Measurements from ENCODE around the gene SLC38A9. TPM values are rescaled to one million over a fixed set of nuclear protein-coding genes. Genes with fewer than 3 reads are reported as not detected.

Gene SLC38A9
- total RNA-seq, 1 donor from 2014 or later, result 7.0 TPM

- intact Hi-C loops (cut with micrococcal nuclease), result loop anchor here (10.0 kb wide), 1 partner anchor 70 kb away; no protein-coding TSS in a partner anchor
- DNase-seq, result no peak
- no peaks in the 10 kb centered on the region for H3K36me3 ChIP-seq
- no peak for TF ChIP-seq CTCF (IDR thresholded peaks at IDR 0.05; ENCODE audit: borderline replicate concordance)
- H3K27ac ChIP-seq (replicated peaks), result peak overlapping the region; percentile 97
- no peaks in the 10 kb centered on the region for H3K27me3 ChIP-seq (ENCODE audit: low read depth)
- H3K4me3 ChIP-seq, result no peak overlapping the region
- no peaks in the 10 kb centered on the region for H3K9me3 ChIP-seq (replicated peaks)
- peaks cover 49% of the 10 kb centered on the region for H3K4me1 ChIP-seq
Measured at GRCh38 chr5:55604611-55605067, 107.5 kb downstream of the SLC38A9 start.

- intact Hi-C loops (cut with micrococcal nuclease), result loop anchor here (10.0 kb wide), 1 partner anchor 71 kb away; no protein-coding TSS in a partner anchor
- Histone ChIP-seq H3K27ac (replicated peaks) (peak overlapping the region; percentile 97), H3K36me3 (no peaks in the 10 kb centered on the region), H3K9me3 (replicated peaks) (no peaks in the 10 kb centered on the region), H3K4me3 (no peak overlapping the region), H3K4me1 (peaks cover 56% of the 10 kb centered on the region), H3K27me3 (ENCODE audit: low read depth) (no peaks in the 10 kb centered on the region)
- no peak for TF ChIP-seq CTCF (IDR thresholded peaks at IDR 0.05; ENCODE audit: borderline replicate concordance)
- no peak for DNase-seq
Measured at GRCh38 chr5:55603922-55604321, 108.2 kb downstream of the SLC38A9 start.

GRCh38 chr5:55601628-55602027 is 110.5 kb downstream of the SLC38A9 start:
- Histone ChIP-seq H3K27ac (replicated peaks) (peak overlapping the region; percentile 97), H3K27me3 (ENCODE audit: low read depth) (no peaks in the 10 kb centered on the region), H3K4me3 (peak overlapping the region; percentile 59), H3K36me3 (no peaks in the 10 kb centered on the region), H3K4me1 (peaks cover 79% of the 10 kb centered on the region), H3K9me3 (replicated peaks) (no peaks in the 10 kb centered on the region)
- no peak for DNase-seq
- TF ChIP-seq CTCF (IDR thresholded peaks at IDR 0.05; ENCODE audit: borderline replicate concordance), result no peak
- intact Hi-C loops (cut with micrococcal nuclease), result loop anchor here (10.0 kb wide), 1 partner anchor 73 kb away; no protein-coding TSS in a partner anchor

GRCh38 chr5:55601204-55601618 is 110.9 kb downstream of the SLC38A9 start:
- intact Hi-C loops (cut with micrococcal nuclease), result loop anchor here (10.0 kb wide), 1 partner anchor 74 kb away; no protein-coding TSS in a partner anchor
- Histone ChIP-seq H3K27me3 (ENCODE audit: low read depth) (no peaks in the 10 kb centered on the region), H3K36me3 (no peaks in the 10 kb centered on the region), H3K4me3 (peak overlapping the region; percentile 59), H3K9me3 (replicated peaks) (no peaks in the 10 kb centered on the region), H3K4me1 (peaks cover 81% of the 10 kb centered on the region), H3K27ac (replicated peaks) (peak overlapping the region; percentile 97)
- TF ChIP-seq CTCF (IDR thresholded peaks at IDR 0.05; ENCODE audit: borderline replicate concordance), result no peak
- peak; percentile 80 for DNase-seq

- Histone ChIP-seq H3K36me3 (no peaks in the 10 kb centered on the region), H3K9me3 (replicated peaks) (no peaks in the 10 kb centered on the region), H3K4me3 (peak overlapping the region; percentile 59), H3K27ac (replicated peaks) (peak overlapping the region; percentile 97), H3K4me1 (peaks cover 81% of the 10 kb centered on the region), H3K27me3 (ENCODE audit: low read depth) (no peaks in the 10 kb centered on the region)
- intact Hi-C loops (cut with micrococcal nuclease), result loop anchor here (10.0 kb wide), 1 partner anchor 74 kb away; no protein-coding TSS in a partner anchor
- TF ChIP-seq CTCF (IDR thresholded peaks at IDR 0.05; ENCODE audit: borderline replicate concordance), result no peak
- DNase-seq, result no peak
Measured at GRCh38 chr5:55600497-55601203, 111.5 kb downstream of the SLC38A9 start.
